AG09319 (cell line): ENCODE measurements around the gene MMUT.
A peak's percentile ranks its signal among the peaks of the same experiment; 100 is the strongest.

ENCODE experiments used
- DNase-seq: peaks from one replicate; pipeline ENCODE4 v3.0.0-alpha.2; 2010; ENCODE audit warnings: low read depth; ENCODE audit errors: extremely low read depth
- TF ChIP-seq, protein P1 (sequence below): IDR thresholded peaks from 2 replicates; pipeline ENCODE4 v1.5.1; 2011; ENCODE audit warnings: low read depth, mild to moderate bottlenecking, inconsistent platforms, low read length, moderate library complexity

Gene MMUT

GRCh38 chr6:49462071-49462470, 982 bp downstream of the MMUT start:
- no peak for DNase-seq
- TF ChIP-seq, protein P1, sequence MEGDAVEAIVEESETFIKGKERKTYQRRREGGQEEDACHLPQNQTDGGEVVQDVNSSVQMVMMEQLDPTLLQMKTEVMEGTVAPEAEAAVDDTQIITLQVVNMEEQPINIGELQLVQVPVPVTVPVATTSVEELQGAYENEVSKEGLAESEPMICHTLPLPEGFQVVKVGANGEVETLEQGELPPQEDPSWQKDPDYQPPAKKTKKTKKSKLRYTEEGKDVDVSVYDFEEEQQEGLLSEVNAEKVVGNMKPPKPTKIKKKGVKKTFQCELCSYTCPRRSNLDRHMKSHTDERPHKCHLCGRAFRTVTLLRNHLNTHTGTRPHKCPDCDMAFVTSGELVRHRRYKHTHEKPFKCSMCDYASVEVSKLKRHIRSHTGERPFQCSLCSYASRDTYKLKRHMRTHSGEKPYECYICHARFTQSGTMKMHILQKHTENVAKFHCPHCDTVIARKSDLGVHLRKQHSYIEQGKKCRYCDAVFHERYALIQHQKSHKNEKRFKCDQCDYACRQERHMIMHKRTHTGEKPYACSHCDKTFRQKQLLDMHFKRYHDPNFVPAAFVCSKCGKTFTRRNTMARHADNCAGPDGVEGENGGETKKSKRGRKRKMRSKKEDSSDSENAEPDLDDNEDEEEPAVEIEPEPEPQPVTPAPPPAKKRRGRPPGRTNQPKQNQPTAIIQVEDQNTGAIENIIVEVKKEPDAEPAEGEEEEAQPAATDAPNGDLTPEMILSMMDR = no peak

- DNase-seq = no peak
- TF ChIP-seq, protein P1 = no peak
Measured at GRCh38 chr6:49457771-49458170, 5.3 kb downstream of the MMUT start.

GRCh38 chr6:49454787-49455709, 8.0 kb downstream of the MMUT start:
- DNase-seq = no peak
- TF ChIP-seq, protein P1 = no peak

GRCh38 chr6:49453221-49453620, 9.8 kb downstream of the MMUT start:
- TF ChIP-seq, protein P1 = peak; percentile 14
- no peak for DNase-seq

- TF ChIP-seq, protein P1 = no peak
- no peak for DNase-seq
Measured at GRCh38 chr6:49430866-49431265, 32.2 kb downstream of the MMUT start.

GRCh38 chr6:49430187-49430586, 32.9 kb downstream of the MMUT start:
- DNase-seq = no peak
- TF ChIP-seq, protein P1 = no peak

DNA sequence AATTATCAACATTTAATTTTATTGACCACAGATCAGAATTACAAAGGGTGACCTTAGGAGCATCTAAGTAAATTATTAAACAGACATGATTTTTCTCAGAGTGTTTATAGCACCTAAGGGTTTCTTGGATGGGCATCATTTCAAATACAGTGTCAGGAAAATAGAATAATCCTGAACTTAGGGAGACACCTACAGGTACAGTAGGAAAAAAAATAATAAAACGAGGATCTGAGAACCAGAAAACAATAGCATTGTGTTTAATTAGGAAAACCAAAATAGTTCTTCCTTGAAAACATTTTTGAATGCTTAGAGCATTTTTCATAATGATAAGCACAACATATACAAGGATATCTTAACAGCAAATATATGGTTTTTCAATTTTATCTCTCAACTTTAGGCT, 39.2 kb downstream of the MMUT start:
- DNase-seq = no peak
- TF ChIP-seq, protein P1 = no peak
